Mesendoderm (in vitro differentiated cells): Measurements from ENCODE around the gene CPT1B.

Experiments
- DNase-seq: peaks from one replicate; pipeline ENCODE4 v3.0.0; 2013
- H2AK5ac ChIP-seq: 2 replicates; pipeline ENCODE4 v1.6.1; 2013; ENCODE audit warnings: low read length, inconsistent platforms
- H2BK120ac ChIP-seq: 2 replicates; pipeline ENCODE4 v1.6.1; 2013; ENCODE audit warnings: low read depth, mild to moderate bottlenecking, low read length, moderate library complexity, mixed read lengths
- H2BK15ac ChIP-seq: replicated peaks from 2 replicates; pipeline ENCODE4 v1.6.1; 2013; ENCODE audit warnings: low read depth, mild to moderate bottlenecking, moderate library complexity
- H2BK5ac ChIP-seq: 2 replicates; pipeline ENCODE4 v1.6.1; 2013; ENCODE audit warnings: low read length, inconsistent platforms
- H3K18ac ChIP-seq: 2 replicates; pipeline ENCODE4 v1.6.1; 2013; ENCODE audit warnings: mild to moderate bottlenecking, low read length, mixed read lengths
- H3K23ac ChIP-seq: one replicate; pipeline ENCODE4 v1.6.1; 2013; ENCODE audit warnings: low read length
- H3K27ac ChIP-seq: 2 replicates; pipeline ENCODE4 v1.5.1; 2013; ENCODE audit warnings: low read depth, mild to moderate bottlenecking, inconsistent platforms, low read length, moderate library complexity
- H3K27me3 ChIP-seq: 2 replicates; pipeline ENCODE4 v1.6.1; 2013; ENCODE audit warnings: low read length, control low read depth, mild to moderate bottlenecking, inconsistent platforms; ENCODE audit not compliant: insufficient read depth, poor library complexity
- H3K36me3 ChIP-seq: 2 replicates; pipeline ENCODE4 v1.6.1; 2013; ENCODE audit warnings: low read length, inconsistent platforms; ENCODE audit not compliant: control insufficient read depth, insufficient read depth
- H3K4ac ChIP-seq: one replicate; pipeline ENCODE4 v1.6.1; 2013; ENCODE audit warnings: low read depth, mild to moderate bottlenecking, low read length, moderate library complexity
- H3K4me1 ChIP-seq: 2 replicates; pipeline ENCODE4 v1.6.1; 2013; ENCODE audit warnings: low read depth, low read length, inconsistent platforms; ENCODE audit not compliant: control insufficient read depth
- H3K4me2 ChIP-seq: 2 replicates; pipeline ENCODE4 v1.6.1; 2013; ENCODE audit warnings: low read length
- H3K4me3 ChIP-seq: 2 replicates; pipeline ENCODE4 v1.5.1; 2013; ENCODE audit warnings: mild to moderate bottlenecking, low read length
- H3K56ac ChIP-seq: one replicate; pipeline ENCODE4 v1.6.1; 2013; ENCODE audit warnings: low read length
- H3K79me1 ChIP-seq: 2 replicates; pipeline ENCODE4 v1.6.1; 2013; ENCODE audit warnings: low read length, inconsistent platforms
- H3K79me2 ChIP-seq: 2 replicates; pipeline ENCODE4 v1.6.1; 2013; ENCODE audit warnings: mild to moderate bottlenecking, low read length; ENCODE audit not compliant: control insufficient read depth, insufficient read depth
- H3K9ac ChIP-seq: 2 replicates; pipeline ENCODE4 v1.6.1; 2013; ENCODE audit warnings: low read length, inconsistent platforms
- H4K5ac ChIP-seq: one replicate; pipeline ENCODE4 v1.6.1; 2013; ENCODE audit warnings: low read length
- H4K8ac ChIP-seq: one replicate; pipeline ENCODE4 v1.6.1; 2013; ENCODE audit warnings: low read depth, mild to moderate bottlenecking, control low read depth, low read length, moderate library complexity
- WGBS: extraction: QIAGEN DNeasy Blood & Tissue Kit; methylation state at CpG from one replicate; pipeline ENCODE4 v1.1.7; 2013; ENCODE audit warnings: low lambda C conversion rate, missing lambda C conversion rate; ENCODE audit not compliant: insufficient coverage; ENCODE audit errors: extremely low coverage; 5-methylcytosine and 5-hydroxymethylcytosine counted together

The CPT1B gene

DNA sequence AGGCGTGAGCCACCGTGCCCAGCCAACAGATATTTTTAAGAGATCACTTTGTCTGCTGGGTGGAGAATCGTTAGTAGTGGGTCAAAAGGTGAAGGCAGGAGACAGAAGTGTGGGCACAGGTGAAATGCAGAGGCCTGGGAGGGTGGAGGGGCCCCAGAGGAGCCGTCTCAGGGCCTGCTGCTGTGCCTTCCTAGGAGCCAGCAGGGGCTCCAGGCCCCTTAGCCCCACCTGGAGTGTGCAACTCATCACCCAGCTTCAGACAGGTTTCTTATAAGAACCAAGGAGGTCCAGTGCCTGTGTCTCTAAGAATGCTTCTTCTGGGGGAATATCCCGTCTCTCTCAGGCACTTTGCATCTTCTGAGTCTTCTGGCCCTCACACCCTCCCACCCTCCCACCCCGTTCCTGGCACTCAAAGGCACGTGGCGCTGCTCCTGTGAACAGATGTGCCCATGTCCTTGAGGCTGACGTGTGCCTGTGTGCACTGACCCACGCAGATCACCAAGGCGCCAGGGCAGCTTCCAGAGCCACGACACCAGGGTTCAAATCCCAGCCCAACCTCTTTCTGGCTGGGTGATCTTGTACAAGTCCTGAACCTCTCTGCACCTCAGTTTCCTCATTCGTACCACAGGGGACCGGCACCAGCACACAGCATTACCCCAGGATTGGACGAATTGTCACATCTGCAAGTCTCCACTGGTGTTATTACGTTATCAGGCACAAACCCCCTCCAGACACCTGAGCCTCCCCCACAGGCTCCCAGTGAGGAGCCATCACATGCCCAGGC lies 46.3 kb upstream of the CPT1B start:
- no peak overlapping the region for H3K4me3 ChIP-seq
- no peak overlapping the region for H4K5ac ChIP-seq
- no peak overlapping the region for H3K27ac ChIP-seq
- no peaks in the 10 kb centered on the region for H3K4me1 ChIP-seq
- H3K79me1 ChIP-seq, result peaks cover 1% of the 10 kb centered on the region
- no peaks in the 10 kb centered on the region for H3K27me3 ChIP-seq
- H3K4ac ChIP-seq, result no peak overlapping the region
- no peak overlapping the region for H3K23ac ChIP-seq
- no peak overlapping the region for H2BK120ac ChIP-seq
- no peak overlapping the region for H2BK15ac ChIP-seq
- no peak overlapping the region for H3K9ac ChIP-seq
- H4K8ac ChIP-seq, result no peak overlapping the region
- DNase-seq, result no peak
- H3K56ac ChIP-seq, result no peak overlapping the region
- no peak overlapping the region for H3K4me2 ChIP-seq
- H3K36me3 ChIP-seq, result no peaks in the 10 kb centered on the region
- H3K79me2 ChIP-seq, result no peaks in the 10 kb centered on the region
- WGBS, result no CpG with 5 or more reads among the region's 16 CpGs
- H3K18ac ChIP-seq, result no peak overlapping the region
- H2AK5ac ChIP-seq, result no peak overlapping the region
- H2BK5ac ChIP-seq, result no peak overlapping the region

DNA sequence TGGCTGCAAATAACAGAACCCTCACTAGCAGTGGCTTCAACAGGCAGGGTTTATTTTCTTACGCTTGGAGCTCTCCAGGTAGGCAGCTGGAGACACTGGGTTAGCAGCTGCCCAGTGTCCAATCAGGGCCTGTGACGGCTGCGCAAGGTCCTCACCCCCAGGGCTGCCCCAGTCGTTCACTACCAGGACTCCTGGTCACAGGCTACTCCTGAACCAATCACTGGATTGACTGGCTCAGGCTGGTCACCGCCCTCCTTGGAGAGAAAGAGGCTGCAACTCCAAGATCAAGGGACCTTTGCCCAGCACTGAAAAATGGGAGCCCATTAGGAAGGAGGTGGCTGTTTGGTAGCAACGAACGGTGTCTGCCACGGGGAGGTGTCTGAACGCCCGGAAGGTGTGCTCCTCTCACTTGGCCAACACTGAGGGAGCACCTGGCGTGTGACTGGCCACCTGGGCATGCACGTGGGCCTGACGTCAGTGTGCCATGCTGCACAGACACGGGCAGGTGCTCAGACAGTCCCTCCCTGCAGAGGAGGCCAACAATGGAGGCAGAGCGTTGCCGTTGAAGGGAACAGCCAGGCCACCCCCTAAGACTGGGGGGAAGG lies 44.6 kb upstream of the CPT1B start:
- Histone ChIP-seq H3K4me2 (no peak overlapping the region), H3K18ac (no peak overlapping the region), H3K79me1 (no peaks in the 10 kb centered on the region), H3K27me3 (no peaks in the 10 kb centered on the region), H3K4ac (no peak overlapping the region), H3K4me1 (no peaks in the 10 kb centered on the region), H3K23ac (no peak overlapping the region), H3K9ac (no peak overlapping the region), H4K5ac (no peak overlapping the region), H3K79me2 (no peaks in the 10 kb centered on the region), H3K56ac (no peak overlapping the region), H2BK15ac (no peak overlapping the region), H4K8ac (no peak overlapping the region), H2BK120ac (no peak overlapping the region), H2BK5ac (no peak overlapping the region), H3K4me3 (no peak overlapping the region), H2AK5ac (no peak overlapping the region), H3K27ac (no peak overlapping the region), H3K36me3 (no peaks in the 10 kb centered on the region)
- WGBS, result no CpG with 5 or more reads among the region's 16 CpGs
- no peak for DNase-seq

DNA sequence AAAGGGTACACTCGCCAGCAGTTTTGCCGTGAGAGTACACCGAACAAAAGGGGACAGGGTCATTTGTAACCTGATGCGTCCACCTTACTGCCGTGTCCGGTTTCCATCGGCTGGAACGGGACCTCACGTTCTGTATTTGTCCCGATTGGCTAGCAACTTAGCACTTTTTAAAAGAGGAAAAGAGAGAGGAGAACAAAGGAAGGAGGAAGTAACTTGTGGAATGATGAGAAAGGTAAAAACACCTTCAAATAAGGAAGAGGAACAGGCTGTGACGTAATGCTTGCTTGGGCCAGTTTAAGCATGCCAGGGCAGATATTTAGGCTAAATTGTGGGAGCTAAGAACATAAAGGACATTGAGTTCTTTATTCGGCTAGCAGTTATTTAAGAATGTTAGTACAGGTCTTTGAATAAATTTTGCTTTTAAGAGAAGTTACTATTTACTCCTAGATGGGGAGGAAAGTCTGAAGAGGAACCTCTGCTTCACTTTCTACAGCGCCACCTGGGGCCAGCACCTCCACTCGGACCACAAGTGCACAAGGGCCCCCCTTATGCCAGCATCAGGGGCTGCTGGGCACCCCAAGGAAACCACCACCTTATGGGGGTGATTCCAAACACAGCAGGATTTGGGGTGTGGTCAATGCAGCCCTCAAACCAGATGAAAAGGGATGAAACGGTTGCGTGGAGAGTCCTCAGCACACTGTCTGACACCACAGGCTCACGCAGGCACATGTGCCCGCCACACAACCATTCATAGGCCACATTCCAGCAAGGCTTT lies 43.9 kb upstream of the CPT1B start:
- Histone ChIP-seq H3K4me3 (no peak overlapping the region), H2AK5ac (no peak overlapping the region), H2BK15ac (no peak overlapping the region), H4K5ac (no peak overlapping the region), H3K18ac (no peak overlapping the region), H3K27me3 (no peaks in the 10 kb centered on the region), H3K4me1 (no peaks in the 10 kb centered on the region), H2BK5ac (no peak overlapping the region), H3K4me2 (no peak overlapping the region), H3K9ac (no peak overlapping the region), H3K79me2 (no peaks in the 10 kb centered on the region), H3K4ac (no peak overlapping the region), H3K56ac (no peak overlapping the region), H3K27ac (no peak overlapping the region), H3K23ac (no peak overlapping the region), H2BK120ac (no peak overlapping the region), H4K8ac (no peak overlapping the region), H3K79me1 (no peaks in the 10 kb centered on the region), H3K36me3 (no peaks in the 10 kb centered on the region)
- no CpG with 5 or more reads among the region's 18 CpGs for WGBS
- DNase-seq, result no peak

DNA sequence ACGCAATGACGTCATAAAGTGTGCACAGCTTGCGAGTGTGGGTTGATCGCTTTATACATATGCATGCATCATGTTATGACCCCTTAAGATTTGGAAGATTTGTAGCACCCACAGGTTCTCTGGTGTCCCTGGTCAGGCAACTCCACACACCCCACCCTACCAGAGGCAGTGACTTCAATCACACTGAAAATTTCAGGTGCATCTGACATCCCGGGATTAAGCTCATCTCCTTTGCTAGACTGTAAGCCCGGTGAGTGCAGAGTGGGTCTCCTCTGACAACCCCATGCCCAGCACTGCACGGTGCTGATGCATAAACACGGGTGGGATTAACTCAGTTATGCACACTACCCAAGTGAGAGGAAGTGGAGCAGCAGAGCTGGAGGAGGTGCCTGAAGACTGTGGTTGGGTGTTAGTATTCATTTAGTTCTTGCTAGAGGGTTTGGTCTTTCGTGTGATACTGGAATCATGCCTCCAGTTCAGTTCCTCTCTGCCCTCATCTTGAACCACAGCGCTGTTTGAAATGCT lies 43.2 kb upstream of the CPT1B start:
- Histone ChIP-seq H3K27ac (no peak overlapping the region), H3K27me3 (no peaks in the 10 kb centered on the region), H3K4me1 (no peaks in the 10 kb centered on the region), H3K79me1 (no peaks in the 10 kb centered on the region), H2BK5ac (no peak overlapping the region), H3K4me3 (no peak overlapping the region), H2AK5ac (no peak overlapping the region), H3K36me3 (no peaks in the 10 kb centered on the region), H3K18ac (no peak overlapping the region), H2BK15ac (no peak overlapping the region), H4K8ac (no peak overlapping the region), H2BK120ac (no peak overlapping the region), H3K4ac (no peak overlapping the region), H3K56ac (no peak overlapping the region), H3K79me2 (no peaks in the 10 kb centered on the region), H3K9ac (no peak overlapping the region), H3K23ac (no peak overlapping the region), H4K5ac (no peak overlapping the region), H3K4me2 (no peak overlapping the region)
- WGBS, result no CpG with 5 or more reads among the region's 10 CpGs
- DNase-seq, result no peak

DNA sequence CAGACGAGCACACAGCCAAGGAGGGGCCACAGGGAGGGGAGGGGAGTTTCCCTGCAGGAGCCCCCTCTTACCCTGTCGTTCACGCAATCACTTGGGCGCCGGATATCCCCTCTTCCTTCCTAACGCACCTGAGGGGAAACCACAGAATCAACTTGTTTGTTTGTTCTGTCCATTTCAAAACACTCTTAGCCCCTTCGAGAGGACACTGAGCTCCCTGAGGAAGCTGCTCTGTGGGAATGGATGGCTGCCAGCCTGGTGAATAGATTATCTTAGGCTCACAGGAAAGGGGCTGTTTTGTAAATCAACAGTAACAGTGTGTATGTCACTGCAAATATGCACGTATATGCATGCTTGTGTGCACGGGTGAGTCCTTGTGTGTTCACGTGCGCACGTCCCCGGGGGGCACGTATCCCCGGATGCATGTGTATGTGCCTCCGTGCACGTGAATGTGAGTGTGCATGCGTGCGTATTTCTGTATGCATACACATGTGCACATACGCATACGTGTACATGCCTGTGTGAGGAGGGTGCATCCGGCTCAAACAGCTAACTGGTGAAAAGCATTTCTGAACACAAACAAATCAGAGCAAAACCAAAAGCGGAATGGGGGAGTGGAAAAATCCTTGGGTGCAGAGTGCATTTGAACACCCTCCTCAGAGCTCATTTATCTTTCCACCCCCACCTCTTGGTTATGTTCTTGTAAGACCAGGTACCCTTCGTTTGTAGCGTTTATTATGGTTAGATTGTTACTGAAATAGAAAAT lies 42.5 kb upstream of the CPT1B start:
- Histone ChIP-seq H3K4me3 (no peak overlapping the region), H3K56ac (no peak overlapping the region), H3K4me1 (no peaks in the 10 kb centered on the region), H3K4ac (no peak overlapping the region), H2AK5ac (no peak overlapping the region), H3K9ac (no peak overlapping the region), H2BK120ac (no peak overlapping the region), H3K4me2 (no peak overlapping the region), H3K27me3 (no peaks in the 10 kb centered on the region), H4K5ac (no peak overlapping the region), H2BK15ac (no peak overlapping the region), H4K8ac (no peak overlapping the region), H3K27ac (no peak overlapping the region), H2BK5ac (no peak overlapping the region), H3K79me1 (no peaks in the 10 kb centered on the region), H3K18ac (no peak overlapping the region), H3K79me2 (no peaks in the 10 kb centered on the region), H3K36me3 (no peaks in the 10 kb centered on the region), H3K23ac (no peak overlapping the region)
- no CpG with 5 or more reads among the region's 25 CpGs for WGBS
- DNase-seq, result peak; percentile 84
